ENCODE results near the gene GPR21. TPM values are rescaled to one million over a fixed set of nuclear protein-coding genes. Genes with fewer than 3 reads are reported as not detected.

Gene GPR21
- total RNA-seq, 2 donors from 2014 or later = 1.5 to 1.8 TPM

- TF ChIP-seq CTCF (conservative IDR thresholded peaks at IDR 0.05) = no peak
- Histone ChIP-seq H3K4me3 (ENCODE audit: low read length) (no peak overlapping the region), H3K9ac (ENCODE audit: extremely low read depth, low read length, poor library complexity, severe bottlenecking) (no peak overlapping the region), H3K36me3 (ENCODE audit: control insufficient read depth, insufficient read depth, low read length) (peaks cover 27% of the 10 kb centered on the region), H3K27ac (ENCODE audit: low read depth, low read length) (no peak overlapping the region), H3K9me3 (ENCODE audit: control insufficient read depth, low read length) (peaks cover 5% of the 10 kb centered on the region), H3K27me3 (ENCODE audit: control insufficient read depth, insufficient read depth, low read length, poor library complexity, severe bottlenecking) (no peaks in the 10 kb centered on the region), H3K4me1 (ENCODE audit: control insufficient read depth, insufficient read depth, low read length) (no peaks in the 10 kb centered on the region)
- H3K4me1 Mint-ChIP-seq = no peaks in the 10 kb centered on the region
- no peak overlapping the region for H3K27ac Mint-ChIP-seq
- DNase-seq = no peak
- H3K27me3 Mint-ChIP-seq (ENCODE audit: insufficient read depth) = no peaks in the 10 kb centered on the region
- peaks cover 3% of the 10 kb centered on the region for H3K9me3 Mint-ChIP-seq
- H3K36me3 Mint-ChIP-seq (ENCODE audit: low read depth) = peaks cover 31% of the 10 kb centered on the region
- WGBS, 2 experiments (ENCODE audit: insufficient coverage in 1 of 2, insufficient read length in 1 of 2) = 100% methylated on average over 1 of the region's 1 CpG; no CpG with 5 or more reads in 1 of the 2 experiments
- no peak overlapping the region for H3K4me3 Mint-ChIP-seq
Observed at GRCh38 chr9:123058834-123059233, 25.4 kb downstream of the GPR21 start.

GRCh38 chr9:123059472-123060220 lies 26.2 kb downstream of the GPR21 start:
- DNase-seq = no peak
- Histone ChIP-seq H3K27me3 (ENCODE audit: control insufficient read depth, insufficient read depth, low read length, poor library complexity, severe bottlenecking) (no peaks in the 10 kb centered on the region), H3K36me3 (ENCODE audit: control insufficient read depth, insufficient read depth, low read length) (peaks cover 22% of the 10 kb centered on the region), H3K27ac (ENCODE audit: low read depth, low read length) (no peak overlapping the region), H3K4me1 (ENCODE audit: control insufficient read depth, insufficient read depth, low read length) (no peaks in the 10 kb centered on the region), H3K9me3 (ENCODE audit: control insufficient read depth, low read length) (peaks cover 5% of the 10 kb centered on the region), H3K4me3 (ENCODE audit: low read length) (no peak overlapping the region), H3K9ac (ENCODE audit: extremely low read depth, low read length, poor library complexity, severe bottlenecking) (no peak overlapping the region)
- H3K4me3 Mint-ChIP-seq = no peak overlapping the region
- WGBS, 2 experiments (ENCODE audit: insufficient coverage in 1 of 2, insufficient read length in 1 of 2) = 83 to 97% methylated on average over 2 to 8 of the region's 9 CpGs
- no peak overlapping the region for H3K27ac Mint-ChIP-seq
- H3K4me1 Mint-ChIP-seq = no peaks in the 10 kb centered on the region
- H3K36me3 Mint-ChIP-seq (ENCODE audit: low read depth) = peaks cover 29% of the 10 kb centered on the region
- TF ChIP-seq CTCF (conservative IDR thresholded peaks at IDR 0.05) = no peak
- no peaks in the 10 kb centered on the region for H3K27me3 Mint-ChIP-seq (ENCODE audit: insufficient read depth)
- peaks cover 3% of the 10 kb centered on the region for H3K9me3 Mint-ChIP-seq

- Histone ChIP-seq H3K27ac (ENCODE audit: low read depth, low read length) (no peak overlapping the region), H3K9ac (ENCODE audit: extremely low read depth, low read length, poor library complexity, severe bottlenecking) (no peak overlapping the region), H3K27me3 (ENCODE audit: control insufficient read depth, insufficient read depth, low read length, poor library complexity, severe bottlenecking) (no peaks in the 10 kb centered on the region), H3K9me3 (ENCODE audit: control insufficient read depth, low read length) (peaks cover under 1% of the 10 kb centered on the region), H3K4me3 (ENCODE audit: low read length) (no peak overlapping the region), H3K36me3 (ENCODE audit: control insufficient read depth, insufficient read depth, low read length) (peaks cover 21% of the 10 kb centered on the region), H3K4me1 (ENCODE audit: control insufficient read depth, insufficient read depth, low read length) (no peaks in the 10 kb centered on the region)
- H3K27me3 Mint-ChIP-seq (ENCODE audit: insufficient read depth) = no peaks in the 10 kb centered on the region
- H3K27ac Mint-ChIP-seq = no peak overlapping the region
- WGBS, 2 experiments (ENCODE audit: insufficient coverage in 1 of 2, insufficient read length in 1 of 2) = 87 to 98% methylated on average over 5 to 7 of the region's 7 CpGs
- no peak overlapping the region for H3K4me3 Mint-ChIP-seq
- no peak for TF ChIP-seq CTCF (conservative IDR thresholded peaks at IDR 0.05)
- peaks cover 30% of the 10 kb centered on the region for H3K36me3 Mint-ChIP-seq (ENCODE audit: low read depth)
- H3K4me1 Mint-ChIP-seq = no peaks in the 10 kb centered on the region
- peaks cover 3% of the 10 kb centered on the region for H3K9me3 Mint-ChIP-seq
- DNase-seq = no peak
Observed at GRCh38 chr9:123061216-123061615, 27.7 kb downstream of the GPR21 start.
